ENCODE results near the gene PSTPIP1. TPM values are rescaled to one million over a fixed set of nuclear protein-coding genes. Genes with fewer than 3 reads are reported as not detected.

PSTPIP1 gene
- total and polyA plus RNA-seq, 2 of the 13 experiments (the other 11 are each of a cell fraction or from before 2014, with no cell fraction given): 4.4 to 8.7 TPM

- FAIRE-seq: no peak
- no peak overlapping the region for H3K9ac ChIP-seq (ENCODE audit: insufficient read depth, low read depth, low read length)
- no peak overlapping the region for H3K4me2 ChIP-seq (ENCODE audit: low read depth, low read length)
- no peaks in the 10 kb centered on the region for H3K4me1 ChIP-seq (ENCODE audit: insufficient read depth, low read length)
- 7% methylated on average over 3 of the region's 4 CpGs for WGBS (ENCODE audit: low lambda C conversion rate)
- no peak for DNase-seq (ENCODE audit: low spot score)
- in situ Hi-C loops (cut with HindIII; ENCODE audit: extremely low pct_ligation_motif_present, low pct_unique_long_range_greater_than_20kb): no loop called here
- TF ChIP-seq KDM6A (CRISPR knock-in tag; IDR thresholded peaks at IDR 0.05; ENCODE audit: low read depth) (no peak), SNAPC2 (CRISPR knock-in tag; IDR thresholded peaks at IDR 0.05) (no peak), BHLHE40 (IDR thresholded peaks at IDR 0.05; ENCODE audit: low read length) (no peak), RBFOX2 (IDR thresholded peaks at IDR 0.05; ENCODE audit: low read depth, low read length) (no peak), SNAI1 (CRISPR knock-in tag; IDR thresholded peaks at IDR 0.05; ENCODE audit: borderline replicate concordance) (no peak), ZNF343 (CRISPR knock-in tag; IDR thresholded peaks at IDR 0.05) (no peak), SRF (IDR thresholded peaks at IDR 0.05; ENCODE audit: low read depth, low read length) (no peak), CCAR2 (optimal IDR thresholded peaks at IDR 0.05; ENCODE audit: low read depth, low read length) (no peak), ZNF10 (CRISPR knock-in tag; IDR thresholded peaks at IDR 0.05; ENCODE audit: borderline replicate concordance, low read depth) (no peak), THAP8 (CRISPR knock-in tag; IDR thresholded peaks at IDR 0.05; ENCODE audit: borderline replicate concordance) (no peak), ZNF329 (CRISPR knock-in tag; IDR thresholded peaks at IDR 0.05; ENCODE audit: low read depth) (no peak), SSRP1 (CRISPR knock-in tag; IDR thresholded peaks at IDR 0.05) (no peak), DNMT3B (CRISPR knock-in tag; conservative IDR thresholded peaks at IDR 0.05) (no peak)
- TF ChIP-seq, protein P1, sequence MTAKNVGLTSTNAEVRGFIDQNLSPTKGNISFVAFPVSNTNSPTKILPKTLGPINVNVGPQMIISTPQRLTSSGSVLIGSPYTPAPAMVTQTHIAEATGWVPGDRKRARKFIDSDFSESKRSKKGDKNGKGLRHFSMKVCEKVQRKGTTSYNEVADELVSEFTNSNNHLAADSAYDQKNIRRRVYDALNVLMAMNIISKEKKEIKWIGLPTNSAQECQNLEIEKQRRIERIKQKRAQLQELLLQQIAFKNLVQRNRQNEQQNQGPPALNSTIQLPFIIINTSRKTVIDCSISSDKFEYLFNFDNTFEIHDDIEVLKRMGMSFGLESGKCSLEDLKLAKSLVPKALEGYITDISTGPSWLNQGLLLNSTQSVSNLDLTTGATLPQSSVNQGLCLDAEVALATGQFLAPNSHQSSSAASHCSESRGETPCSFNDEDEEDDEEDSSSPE (CRISPR knock-in tag; IDR thresholded peaks at IDR 0.05): no peak
- ChIA-PET POLR2A (no interaction called here), CTCF (ENCODE audit: low intra/inter-chr PET ratio, low total read pairs) (no interaction called here)
- no peaks in the 10 kb centered on the region for H3K79me2 ChIP-seq (ENCODE audit: insufficient read depth, low read length)
- no peaks in the 10 kb centered on the region for H3K9me3 ChIP-seq (ENCODE audit: low read length)
- no TSS peak for BruUV-seq (replicated peaks)
- H3K4me3 ChIP-seq (replicated peaks in 1 of 3; ENCODE audit: insufficient read depth in 1 of 3, low read depth in 2 of 3, low read length in 3 of 3): no peak overlapping the region
- peaks cover 9 to 68% of the 10 kb centered on the region in 2 experiments; a peak in 4 of 5 replicates for H3K27me3 ChIP-seq (ENCODE audit: control insufficient read depth in 1 of 2, insufficient read depth in 2 of 2, low read length in 2 of 2)
- no peaks in the 10 kb centered on the region for H4K20me1 ChIP-seq (ENCODE audit: insufficient read depth, low read length)
- ATAC-seq: no peak
- no peak overlapping the region for H3K27ac ChIP-seq (ENCODE audit: extremely low read length, insufficient read depth, low read length)
- intact Hi-C loops (cut with micrococcal nuclease; ENCODE audit: unreplicated experiment): no loop called here
- H3K36me3 ChIP-seq (replicated peaks in 1 of 2; ENCODE audit: control insufficient read depth in 1 of 2, insufficient read depth in 2 of 2, low read length in 2 of 2): no peaks in the 10 kb centered on the region
- H2AFZ ChIP-seq (ENCODE audit: low read length): no peak overlapping the region
These were observed 17.9 kb downstream of the PSTPIP1 start for GRCh38 chr15:77012868-77013267.

All from HepG2 (cell line).